HL-60 (cell line): Measurements from ENCODE around the gene KRTAP9-6.

Experiments
- DNase-seq, 2 experiments: peaks; one replicate each; pipeline ENCODE4 v3.0.0-alpha.2; 2010 to 2020; ENCODE audit warnings: low read depth in 1 of 2, low spot score in 1 of 2
- H3K27ac ChIP-seq: fragments of 250-450 bp; sonication (Bioruptor Pico); replicated peaks from 2 replicates; pipeline ENCODE4 v1.5.1; 2020; ENCODE audit warnings: mild to moderate bottlenecking, moderate library complexity
- H3K27me3 ChIP-seq: fragments of 250-450 bp; sonication (Bioruptor Pico); 2 replicates; pipeline ENCODE4 v1.5.1; 2021; ENCODE audit warnings: mild to moderate bottlenecking, moderate library complexity; ENCODE audit not compliant: insufficient read depth, poor library complexity, severe bottlenecking
- H3K4me3 ChIP-seq: replicated peaks from 2 replicates; pipeline ENCODE4 v1.5.1; 2011; ENCODE audit warnings: mild to moderate bottlenecking, control low read depth, low read length; ENCODE audit not compliant: insufficient read depth
- GABPA ChIP-seq: IDR thresholded peaks from 2 replicates; pipeline ENCODE4 v1.6.1; 2012; ENCODE audit warnings: low read depth
- POLR2AphosphoS5 ChIP-seq: IDR thresholded peaks from 2 replicates; pipeline ENCODE4 v1.6.1; 2012; ENCODE audit warnings: low read depth
- REST ChIP-seq: IDR thresholded peaks from 2 replicates; pipeline ENCODE4 v1.6.1; 2012; ENCODE audit warnings: low read depth; ENCODE audit not compliant: insufficient replicate concordance
- SPI1 ChIP-seq: IDR thresholded peaks from 2 replicates; pipeline ENCODE4 v1.6.1; 2012; ENCODE audit warnings: low read depth, mild to moderate bottlenecking, borderline replicate concordance
- TF ChIP-seq, protein P1 (sequence below): IDR thresholded peaks from one replicate; pipeline ENCODE4 v1.5.1; 2011; ENCODE audit warnings: low read length, control low read depth, inconsistent platforms; ENCODE audit not compliant: insufficient read depth

The KRTAP9-6 gene

DNA sequence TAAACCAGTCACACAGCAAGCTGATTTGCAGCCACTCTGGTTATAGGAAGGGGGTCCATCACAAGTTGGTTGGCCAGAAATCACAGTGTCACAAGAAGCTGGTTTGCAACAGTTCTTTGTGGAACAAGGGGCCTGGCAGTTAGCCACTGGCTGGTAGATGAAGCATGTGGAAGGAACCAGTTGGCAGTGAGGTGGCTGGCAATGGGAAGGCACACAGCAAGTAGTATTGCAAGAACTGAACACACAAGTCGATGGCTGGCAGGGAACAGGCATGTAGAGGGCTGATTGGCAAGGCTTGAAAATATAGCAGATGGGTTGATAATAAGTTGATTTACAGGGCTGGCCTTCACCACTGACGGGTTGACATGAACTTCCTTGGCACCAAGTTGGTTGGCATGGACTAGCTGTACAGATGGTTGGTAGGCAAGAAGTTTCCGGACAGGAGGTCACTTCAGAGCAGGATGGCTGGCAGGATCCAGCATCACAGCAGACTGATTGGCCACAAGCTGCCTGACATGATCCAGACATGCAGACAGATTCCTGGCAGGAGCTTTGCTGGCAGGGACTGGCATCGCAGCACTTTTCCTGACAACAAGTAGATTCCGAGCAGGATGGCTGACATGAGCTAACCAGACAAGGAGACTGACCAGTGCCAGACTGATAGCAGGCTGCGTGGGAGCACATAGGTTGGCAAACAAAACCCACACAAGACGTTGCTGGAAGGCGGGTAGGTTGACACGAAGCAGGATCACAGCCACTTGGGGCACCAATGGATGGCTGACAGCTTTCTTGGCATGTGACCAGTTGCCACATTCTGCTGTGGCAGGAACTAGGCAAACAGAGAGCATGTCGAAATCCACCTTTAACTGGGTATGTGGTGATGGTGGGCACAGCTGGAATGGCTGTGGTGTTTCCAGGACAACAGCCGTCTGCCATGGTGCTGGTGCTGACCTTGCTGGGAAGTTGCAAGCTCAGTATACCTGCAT lies 37.0 kb downstream of the KRTAP9-6 start, which contains the start of gene KRTAP29-1:
Gene KRTAP29-1, minus strand, starts transcription at position 936 of the 986 bp plus-strand sequence. Its CDS starts 0 bp downstream, at position 936.
- Histone ChIP-seq H3K4me3 (no peak within 1 kb of the TSS), H3K27me3 (no peaks in the 10 kb centered on the region), H3K27ac (no peak within 1 kb of the TSS)
- TF ChIP-seq REST = no peak
- no peak for TF ChIP-seq SPI1
- TF ChIP-seq, protein P1, sequence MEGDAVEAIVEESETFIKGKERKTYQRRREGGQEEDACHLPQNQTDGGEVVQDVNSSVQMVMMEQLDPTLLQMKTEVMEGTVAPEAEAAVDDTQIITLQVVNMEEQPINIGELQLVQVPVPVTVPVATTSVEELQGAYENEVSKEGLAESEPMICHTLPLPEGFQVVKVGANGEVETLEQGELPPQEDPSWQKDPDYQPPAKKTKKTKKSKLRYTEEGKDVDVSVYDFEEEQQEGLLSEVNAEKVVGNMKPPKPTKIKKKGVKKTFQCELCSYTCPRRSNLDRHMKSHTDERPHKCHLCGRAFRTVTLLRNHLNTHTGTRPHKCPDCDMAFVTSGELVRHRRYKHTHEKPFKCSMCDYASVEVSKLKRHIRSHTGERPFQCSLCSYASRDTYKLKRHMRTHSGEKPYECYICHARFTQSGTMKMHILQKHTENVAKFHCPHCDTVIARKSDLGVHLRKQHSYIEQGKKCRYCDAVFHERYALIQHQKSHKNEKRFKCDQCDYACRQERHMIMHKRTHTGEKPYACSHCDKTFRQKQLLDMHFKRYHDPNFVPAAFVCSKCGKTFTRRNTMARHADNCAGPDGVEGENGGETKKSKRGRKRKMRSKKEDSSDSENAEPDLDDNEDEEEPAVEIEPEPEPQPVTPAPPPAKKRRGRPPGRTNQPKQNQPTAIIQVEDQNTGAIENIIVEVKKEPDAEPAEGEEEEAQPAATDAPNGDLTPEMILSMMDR = no peak
- no peak for TF ChIP-seq GABPA
- 0 out of 2 replicates have a peak, but pooled peaks have one; percentile 35 for TF ChIP-seq POLR2AphosphoS5
- DNase-seq = peak in 1 of 2 experiments; percentile 61

- no peak for TF ChIP-seq GABPA
- TF ChIP-seq, protein P1 = no peak
- TF ChIP-seq REST = no peak
- TF ChIP-seq SPI1 = no peak
- no peak for TF ChIP-seq POLR2AphosphoS5
- Histone ChIP-seq H3K27me3 (no peaks in the 10 kb centered on the region), H3K4me3 (no peak overlapping the region), H3K27ac (no peak overlapping the region)
- DNase-seq = no peak
These were observed 37.8 kb downstream of the KRTAP9-6 start for GRCh38 chr17:41302981-41303380.

DNA sequence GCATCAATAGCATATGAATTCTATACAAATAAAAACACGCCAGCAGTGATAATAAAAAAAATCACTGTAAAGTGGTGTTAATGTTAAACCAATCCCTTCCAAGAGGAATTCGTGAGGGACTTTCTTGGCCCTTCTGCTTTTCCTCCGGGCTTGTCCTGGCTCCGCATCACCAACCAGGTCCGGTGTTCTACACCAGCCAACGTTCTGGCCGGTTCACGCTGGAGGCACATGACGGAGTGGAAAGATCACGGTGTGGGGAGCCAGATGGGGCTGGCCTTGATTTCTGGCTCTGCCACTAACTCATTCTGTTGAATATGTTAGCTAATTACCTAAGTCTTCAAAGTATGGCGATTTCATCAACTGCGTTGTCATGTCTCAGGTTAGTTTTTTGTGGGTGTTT lies 38.9 kb downstream of the KRTAP9-6 start:
- DNase-seq = no peak
- Histone ChIP-seq H3K27ac (no peak overlapping the region), H3K4me3 (no peak overlapping the region), H3K27me3 (no peaks in the 10 kb centered on the region)
- TF ChIP-seq SPI1 = no peak
- no peak for TF ChIP-seq POLR2AphosphoS5
- no peak for TF ChIP-seq GABPA
- no peak for TF ChIP-seq REST
